ENCODE results near the gene RAB40A.

- TF ChIP-seq, protein P1, sequence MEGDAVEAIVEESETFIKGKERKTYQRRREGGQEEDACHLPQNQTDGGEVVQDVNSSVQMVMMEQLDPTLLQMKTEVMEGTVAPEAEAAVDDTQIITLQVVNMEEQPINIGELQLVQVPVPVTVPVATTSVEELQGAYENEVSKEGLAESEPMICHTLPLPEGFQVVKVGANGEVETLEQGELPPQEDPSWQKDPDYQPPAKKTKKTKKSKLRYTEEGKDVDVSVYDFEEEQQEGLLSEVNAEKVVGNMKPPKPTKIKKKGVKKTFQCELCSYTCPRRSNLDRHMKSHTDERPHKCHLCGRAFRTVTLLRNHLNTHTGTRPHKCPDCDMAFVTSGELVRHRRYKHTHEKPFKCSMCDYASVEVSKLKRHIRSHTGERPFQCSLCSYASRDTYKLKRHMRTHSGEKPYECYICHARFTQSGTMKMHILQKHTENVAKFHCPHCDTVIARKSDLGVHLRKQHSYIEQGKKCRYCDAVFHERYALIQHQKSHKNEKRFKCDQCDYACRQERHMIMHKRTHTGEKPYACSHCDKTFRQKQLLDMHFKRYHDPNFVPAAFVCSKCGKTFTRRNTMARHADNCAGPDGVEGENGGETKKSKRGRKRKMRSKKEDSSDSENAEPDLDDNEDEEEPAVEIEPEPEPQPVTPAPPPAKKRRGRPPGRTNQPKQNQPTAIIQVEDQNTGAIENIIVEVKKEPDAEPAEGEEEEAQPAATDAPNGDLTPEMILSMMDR (IDR thresholded peaks at IDR 0.05; ENCODE audit: low read depth, low read length, missing input control): no peak
- TF ChIP-seq MAX (IDR thresholded peaks at IDR 0.05): no peak
These were observed 41.8 kb downstream of the RAB40A start for GRCh38 chrX:103477496-103477895.

Measured in liver (tissue), 2 donors.